Hematopoietic multipotent progenitor cell treated with erythropoietin and hydrocortisone succinate and interleukin-3 and kit ligand, for 17 days (in vitro differentiated cells): ENCODE measurements around the gene LNX1.

Experiments
- DNase-seq: peaks from one replicate; pipeline ENCODE4 v3.0.0-alpha.2; 2015; ENCODE audit warnings: low spot score

Gene LNX1

DNA sequence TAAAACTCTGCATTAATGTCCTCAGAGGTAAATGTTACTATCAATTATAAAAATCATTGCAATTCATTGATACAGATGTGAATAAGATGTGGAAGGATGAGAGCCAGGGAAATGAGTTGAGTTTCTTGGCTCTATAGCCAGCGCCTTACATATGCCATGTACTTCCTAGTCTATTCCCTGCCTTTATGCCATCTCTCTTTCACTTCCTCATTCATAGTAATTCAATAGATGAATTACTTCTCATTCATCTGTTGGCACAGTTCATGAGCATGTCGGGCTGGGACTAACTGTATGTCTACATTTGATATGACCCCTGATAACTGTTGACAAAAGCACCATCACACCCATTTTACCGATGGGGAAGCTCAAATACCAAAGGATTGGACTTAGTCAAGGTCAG, 55.7 kb downstream of the LNX1 start:
- no peak for DNase-seq

DNA sequence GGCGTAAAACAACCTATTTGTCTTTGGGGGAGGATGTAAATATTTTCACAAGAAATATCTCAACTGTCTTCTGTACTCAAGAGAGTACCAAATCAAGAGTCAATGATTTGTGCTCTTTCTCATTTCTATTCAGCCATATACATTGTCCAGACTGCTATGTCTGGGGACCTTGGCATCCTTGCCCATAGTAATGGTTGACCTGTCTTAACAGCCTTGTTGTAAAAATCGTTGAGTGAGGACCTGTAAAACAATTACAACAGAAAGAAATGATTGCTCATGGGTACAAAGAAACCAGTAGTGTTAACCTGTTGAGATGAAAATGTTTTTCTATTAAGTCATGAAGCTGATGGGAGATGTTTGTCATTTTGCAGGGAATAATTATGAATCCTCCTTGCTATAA, 56.6 kb downstream of the LNX1 start:
- no peak for DNase-seq

DNA sequence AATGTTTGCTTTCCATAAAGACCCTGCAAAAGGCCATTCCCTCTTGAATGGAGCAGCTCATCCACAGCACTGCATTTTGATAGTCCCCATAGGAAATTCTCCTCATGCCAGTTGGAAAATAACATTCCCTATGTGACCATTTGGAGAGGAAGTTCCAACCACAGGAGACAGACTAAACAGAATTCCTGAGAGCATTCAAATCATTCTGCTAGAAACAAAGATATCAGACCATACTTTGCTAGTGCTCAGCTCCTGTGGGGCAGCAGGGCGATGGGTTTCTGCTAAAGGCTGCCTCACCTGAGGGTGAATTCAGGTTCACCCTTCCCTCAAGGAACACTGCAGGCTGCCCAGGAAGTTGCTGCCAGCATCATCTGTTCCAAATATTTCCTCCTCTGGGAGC, 58.8 kb downstream of the LNX1 start:
- DNase-seq: no peak

DNA sequence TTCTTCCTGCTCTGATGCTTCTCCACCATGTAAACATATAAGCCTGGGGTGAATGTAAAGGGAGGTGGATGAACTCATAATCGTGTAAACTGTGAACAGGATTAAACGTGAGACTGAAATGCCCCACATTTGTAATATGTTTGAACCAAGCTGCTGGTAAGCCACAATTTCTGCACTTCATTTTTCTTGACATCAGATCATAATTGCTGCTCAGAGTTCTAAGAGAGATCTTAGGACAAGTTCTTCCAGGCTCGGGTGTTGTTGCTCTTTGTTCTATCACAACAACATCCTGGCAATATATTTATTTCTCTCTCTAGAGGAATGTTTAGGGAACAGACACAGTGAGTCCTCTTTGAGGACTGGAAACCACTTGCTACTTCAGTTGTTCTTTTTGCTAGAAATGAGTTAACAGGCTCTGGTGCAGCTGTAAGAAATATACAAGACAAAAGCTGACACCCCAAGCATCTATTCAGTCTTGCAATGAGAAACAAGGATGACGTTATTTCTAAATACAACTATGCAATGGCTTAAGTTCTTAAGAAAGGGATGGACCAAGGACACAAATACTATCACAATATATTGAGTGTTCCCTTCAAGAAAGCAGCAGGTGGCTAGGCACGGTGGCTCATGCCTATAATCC, 59.6 kb downstream of the LNX1 start:
- DNase-seq: no peak

DNA sequence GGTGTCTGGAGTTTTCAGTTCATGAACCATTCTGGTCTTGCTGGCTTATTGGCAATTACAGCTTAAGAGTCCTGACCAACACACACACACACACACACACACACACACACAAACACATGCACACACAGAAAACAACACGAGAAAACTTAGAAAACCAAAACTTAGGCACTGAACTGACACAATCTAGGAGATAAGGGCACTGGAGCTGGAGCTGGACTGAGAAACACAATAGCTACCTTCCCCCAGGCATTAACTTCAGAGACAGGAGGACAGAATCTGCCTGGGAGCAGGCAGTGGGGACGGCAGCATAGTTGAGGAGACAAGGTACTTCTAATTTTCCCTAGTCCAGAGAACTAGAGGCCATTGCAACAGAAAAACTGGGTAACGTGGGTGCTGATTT, 62.3 kb downstream of the LNX1 start:
- no peak for DNase-seq

DNA sequence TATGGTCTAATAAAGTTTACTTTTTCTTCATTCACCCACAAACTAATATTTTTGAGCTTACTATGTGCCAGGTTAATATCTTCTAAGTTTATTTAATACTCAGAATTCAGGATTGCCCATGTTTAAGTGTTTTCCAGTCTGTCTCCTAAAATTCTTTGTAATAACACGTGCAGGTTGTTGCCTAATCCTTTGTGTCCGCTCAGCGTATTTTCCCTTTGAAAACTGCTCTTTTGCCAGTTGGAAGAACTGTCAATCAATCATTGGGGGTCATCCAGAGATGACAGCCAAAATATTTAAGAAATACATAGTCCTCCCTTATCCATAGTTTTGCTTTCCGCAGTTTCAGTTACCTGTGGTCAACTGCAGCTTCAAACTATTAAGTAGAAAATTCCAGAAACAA, 63.4 kb downstream of the LNX1 start:
- no peak for DNase-seq

DNA sequence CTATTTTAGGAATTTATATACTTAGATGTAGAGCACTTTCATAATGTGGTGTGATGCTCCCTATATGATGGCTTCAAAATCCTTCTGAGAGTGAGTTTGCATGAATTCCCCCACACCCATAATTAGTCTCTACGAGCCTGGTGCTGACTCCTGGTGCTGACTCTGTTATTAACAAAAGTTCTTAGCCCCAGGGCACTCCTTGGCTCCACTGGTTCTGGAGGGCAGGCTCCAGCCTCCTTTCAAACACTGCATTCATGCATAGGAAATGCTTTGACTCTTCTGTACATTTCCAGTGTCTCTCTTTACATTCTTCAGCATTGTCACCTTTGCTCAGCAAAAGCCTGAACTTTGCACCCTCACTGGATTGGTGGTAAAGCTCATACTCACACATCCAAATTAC, 64.0 kb downstream of the LNX1 start:
- DNase-seq: no peak

DNA sequence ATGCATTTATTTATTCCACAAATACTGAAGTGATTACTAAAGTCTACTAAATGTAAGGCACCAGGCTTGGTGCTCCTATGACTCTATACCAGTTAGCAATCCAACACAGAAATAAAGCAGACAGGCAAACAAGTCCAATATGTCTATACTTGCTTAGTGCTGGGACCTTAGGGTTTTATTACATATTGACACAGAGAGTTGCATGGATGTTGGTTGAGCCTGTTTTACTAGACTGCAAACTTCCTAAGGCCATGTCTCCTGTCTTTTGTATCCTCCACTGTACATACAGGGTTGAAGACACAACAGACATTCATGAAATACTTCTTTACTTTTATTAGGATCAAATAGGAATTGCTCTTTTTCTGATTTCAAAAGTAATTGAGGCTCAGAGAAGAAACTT, 69.0 kb downstream of the LNX1 start:
- no peak for DNase-seq

DNA sequence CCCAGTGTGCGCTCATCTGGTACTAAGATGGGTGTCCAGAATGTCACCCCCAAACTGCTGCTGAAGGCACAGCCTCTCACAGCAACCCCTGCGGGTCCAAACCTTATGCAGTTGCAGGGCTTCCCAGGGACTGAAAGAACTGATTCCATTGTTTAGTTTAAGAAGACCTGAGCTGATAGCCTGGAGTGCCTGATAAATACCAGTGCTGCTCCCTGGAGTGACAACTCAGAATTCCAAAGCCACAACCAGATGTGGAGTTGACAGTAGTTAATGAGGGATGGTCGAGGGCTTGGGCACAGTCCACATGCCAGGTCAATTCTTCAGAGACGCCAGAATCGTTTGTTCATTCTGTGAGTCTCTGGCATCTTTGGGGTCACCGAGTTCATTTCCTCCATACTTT, 71.2 kb downstream of the LNX1 start:
- no peak for DNase-seq

DNA sequence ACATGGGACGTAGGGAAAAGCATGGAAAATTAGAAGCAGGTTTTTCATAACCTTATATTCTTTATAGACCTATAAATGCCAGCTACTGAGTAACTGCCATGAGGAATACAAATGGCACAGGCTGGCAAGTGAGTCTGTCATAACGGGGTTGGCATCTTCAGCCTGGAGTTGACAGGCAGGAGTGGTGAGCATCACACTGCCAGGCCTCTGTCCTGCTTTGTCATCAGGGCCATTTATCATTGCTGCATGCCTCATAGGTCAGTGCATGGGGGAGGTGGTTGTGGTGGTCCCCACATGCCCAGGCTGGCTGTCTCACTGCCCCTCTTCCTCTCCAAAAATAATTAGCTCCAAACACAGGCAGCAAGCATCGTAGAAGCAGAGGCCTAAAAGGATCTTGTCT, 72.5 kb downstream of the LNX1 start:
- no peak for DNase-seq

DNA sequence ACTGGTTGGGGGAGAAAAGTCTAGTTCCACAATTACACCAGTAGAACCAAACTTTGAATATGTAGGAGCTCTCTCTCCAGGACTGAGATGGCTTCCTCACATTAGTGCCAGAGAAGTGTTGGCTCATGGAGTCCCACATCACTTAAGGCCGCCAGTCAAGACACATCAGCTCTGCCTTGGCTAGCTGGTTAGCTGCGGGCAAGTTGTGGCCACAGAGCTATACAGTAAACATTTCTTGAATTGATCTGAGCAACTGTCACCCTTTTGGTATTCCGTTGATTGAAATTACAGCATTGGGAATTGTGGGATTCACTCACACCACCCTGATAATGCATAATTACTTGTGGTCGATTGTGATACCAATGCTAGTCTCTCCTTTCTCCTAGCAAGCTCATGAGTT, 76.2 kb downstream of the LNX1 start:
- DNase-seq: no peak

DNA sequence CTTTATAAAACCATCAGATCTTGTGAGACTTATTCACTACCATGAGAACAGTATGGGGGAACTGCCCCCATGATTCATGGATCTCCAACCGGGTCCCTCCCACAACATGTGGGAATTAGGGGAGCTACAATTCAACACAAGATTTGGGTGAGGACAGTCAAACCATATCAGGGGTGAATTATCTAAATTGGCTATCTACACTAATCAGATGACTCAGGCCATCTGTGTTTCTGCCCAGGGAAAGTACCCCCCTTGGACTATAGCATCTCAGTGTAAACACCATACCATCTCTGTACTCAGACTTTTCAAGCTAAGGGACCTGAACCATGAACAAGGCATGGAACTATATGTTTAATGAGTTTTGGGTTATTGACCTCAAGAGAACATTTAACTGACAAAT, 76.8 kb downstream of the LNX1 start:
- DNase-seq: no peak

DNA sequence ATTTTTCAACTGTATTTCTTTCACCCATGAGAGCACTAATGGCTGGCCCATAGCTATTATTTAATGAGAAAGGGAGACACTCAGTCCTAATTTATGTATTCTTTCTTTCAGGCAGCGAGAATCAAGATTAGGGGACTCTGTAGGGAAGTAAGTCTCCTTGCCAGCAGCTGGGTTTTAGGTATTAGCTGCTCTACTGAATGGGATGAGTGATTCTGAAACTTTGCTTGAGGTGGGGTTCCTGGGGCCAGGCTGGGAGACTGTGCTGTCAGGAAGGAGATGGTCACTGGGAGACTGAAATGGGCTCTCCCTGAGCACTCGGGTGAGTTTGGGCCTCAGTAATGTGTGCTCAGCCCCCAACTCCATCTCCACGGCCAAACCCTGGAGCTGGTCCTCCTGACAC, 78.7 kb downstream of the LNX1 start:
- no peak for DNase-seq

DNA sequence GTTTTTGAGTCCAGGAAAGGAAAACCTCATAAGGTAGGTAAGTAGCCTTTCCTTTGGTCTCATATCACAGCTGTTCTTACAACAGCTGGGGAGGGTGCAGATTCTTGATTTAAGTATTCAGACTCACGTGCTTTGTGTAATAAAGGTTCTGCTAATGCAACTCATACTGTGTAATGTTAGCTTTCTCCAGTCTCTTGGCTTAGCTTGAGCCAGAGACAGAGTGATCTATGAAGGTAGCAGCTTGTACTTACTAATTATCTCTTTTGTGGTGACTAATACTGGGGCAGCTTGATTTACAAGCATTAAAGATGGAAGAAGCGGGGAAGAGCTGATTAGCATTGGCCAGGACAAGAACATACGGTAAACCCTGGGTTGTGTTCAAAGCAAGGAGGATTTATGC, 80.3 kb downstream of the LNX1 start:
- DNase-seq: no peak

DNA sequence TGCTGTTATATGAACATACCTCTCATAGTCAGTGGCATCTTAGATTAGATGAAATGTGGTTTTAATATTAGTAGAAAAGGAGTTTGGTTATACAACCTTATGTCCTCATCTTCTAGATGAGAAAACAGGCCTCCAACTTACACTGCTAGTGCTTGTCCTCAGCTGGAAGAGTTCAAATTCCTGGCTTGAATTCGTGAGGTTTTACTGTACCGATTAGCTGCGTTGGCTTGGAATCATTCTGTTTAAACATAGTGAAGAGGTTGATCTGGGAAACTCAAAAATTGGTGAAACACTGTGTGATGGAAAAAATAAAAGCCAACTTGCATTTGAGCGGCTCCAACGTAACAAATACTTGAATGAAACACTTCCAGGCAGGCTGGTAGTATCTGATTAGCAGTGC, 81.0 kb downstream of the LNX1 start:
- no peak for DNase-seq

DNA sequence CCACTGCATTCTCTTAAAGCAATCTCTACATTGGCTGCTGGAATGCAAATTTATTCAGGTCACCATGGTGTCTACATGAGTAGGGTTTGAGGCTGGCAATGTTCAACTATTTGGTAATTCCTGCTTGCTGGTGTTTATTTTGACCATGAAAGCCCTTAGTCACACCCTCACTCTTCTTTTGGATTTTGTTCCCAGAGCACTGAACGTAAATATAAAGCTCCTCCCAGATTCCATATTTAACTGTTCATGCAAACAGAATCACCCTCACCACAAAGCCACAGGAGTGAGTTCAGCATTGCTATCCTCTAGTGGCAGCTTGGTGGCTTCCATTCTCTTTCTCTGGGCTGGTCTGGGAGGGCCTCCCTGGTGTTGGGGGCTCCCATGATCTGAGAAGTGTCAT, 82.8 kb downstream of the LNX1 start:
- no peak for DNase-seq

DNA sequence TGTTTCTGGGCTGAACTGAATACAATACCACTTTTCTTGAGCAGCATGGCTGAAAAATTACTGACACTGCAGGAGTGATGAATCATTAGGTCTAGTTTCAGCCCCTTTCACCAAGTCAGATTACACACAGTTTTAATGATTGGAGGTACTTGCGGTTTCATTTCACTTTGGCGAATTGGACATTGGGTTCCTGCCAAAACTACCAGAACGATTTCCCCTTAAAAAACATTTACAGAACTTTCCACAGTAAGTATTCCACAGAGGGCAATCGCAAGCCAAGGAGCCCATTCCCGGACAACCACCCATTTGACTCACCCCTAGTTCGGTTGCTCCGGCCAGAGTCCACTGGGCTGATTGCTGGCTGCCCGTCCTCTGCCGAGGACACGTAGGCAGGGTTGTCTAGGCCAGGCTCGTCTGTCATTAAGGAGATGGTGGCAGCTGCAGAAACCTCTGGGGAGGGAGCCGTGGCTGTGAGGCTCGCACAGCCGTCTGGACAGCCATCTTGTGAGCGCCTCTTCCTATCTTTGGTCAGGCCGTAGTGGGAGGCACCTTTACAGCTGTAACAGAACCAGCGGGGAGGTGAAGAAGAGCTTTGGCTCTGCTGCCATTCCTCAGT, 83.5 kb downstream of the LNX1 start:
- DNase-seq: no peak

DNA sequence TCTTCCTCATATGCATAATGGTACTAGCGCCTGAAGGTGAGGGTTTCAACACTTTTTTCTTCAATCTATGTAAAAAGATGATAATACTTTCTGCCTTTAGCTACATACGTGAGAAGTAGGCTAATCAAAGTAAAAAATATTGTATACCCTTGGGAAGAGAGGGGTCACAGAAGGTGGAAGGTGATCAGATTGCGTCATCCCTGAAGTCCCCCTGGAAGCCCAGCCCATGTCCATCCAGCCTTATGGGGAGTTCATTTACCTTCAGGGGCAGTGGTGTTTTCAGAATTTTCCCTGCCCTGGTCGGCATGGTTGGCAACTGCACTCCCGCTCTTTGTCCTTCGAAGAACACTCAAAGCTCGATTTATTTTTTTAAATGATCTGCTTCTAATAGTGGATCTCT, 84.2 kb downstream of the LNX1 start:
- no peak for DNase-seq

DNA sequence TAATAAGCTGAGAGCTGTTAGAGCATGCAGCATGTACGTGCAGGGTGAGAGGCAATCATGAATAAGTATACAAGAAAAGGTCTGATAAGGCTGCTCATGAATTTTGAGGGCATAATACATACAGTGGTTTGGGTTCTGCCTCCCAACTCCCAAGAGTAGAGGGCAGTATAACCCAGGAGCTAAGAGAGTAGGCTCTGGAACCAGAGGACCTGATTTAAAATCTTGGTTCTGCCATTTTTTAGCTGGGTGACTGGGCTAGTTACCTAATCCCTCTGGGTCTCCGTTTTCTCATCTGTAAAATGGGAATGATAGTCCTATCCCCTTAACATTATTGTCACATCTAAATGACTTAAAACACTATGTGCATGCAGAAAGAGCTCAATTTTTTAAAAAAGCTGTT, 85.3 kb downstream of the LNX1 start:
- no peak for DNase-seq

DNA sequence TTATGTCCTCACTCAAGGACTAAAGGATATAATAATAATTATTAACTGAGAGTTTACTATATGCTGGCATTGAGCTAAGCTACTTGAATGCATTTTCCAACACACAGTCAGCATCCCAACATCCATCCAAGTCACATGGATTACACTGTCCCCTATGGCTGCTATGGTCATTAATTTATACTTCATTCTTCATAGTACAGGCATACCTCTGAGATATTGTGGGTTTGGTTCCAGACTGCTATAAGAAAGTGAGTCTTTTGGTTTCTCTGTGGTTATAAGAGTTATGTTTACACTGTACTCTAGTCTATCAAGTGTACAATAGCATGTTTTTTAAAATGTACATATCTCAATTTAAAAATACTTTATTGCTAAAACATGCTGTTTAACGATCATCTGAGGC, 89.2 kb downstream of the LNX1 start:
- no peak for DNase-seq

DNA sequence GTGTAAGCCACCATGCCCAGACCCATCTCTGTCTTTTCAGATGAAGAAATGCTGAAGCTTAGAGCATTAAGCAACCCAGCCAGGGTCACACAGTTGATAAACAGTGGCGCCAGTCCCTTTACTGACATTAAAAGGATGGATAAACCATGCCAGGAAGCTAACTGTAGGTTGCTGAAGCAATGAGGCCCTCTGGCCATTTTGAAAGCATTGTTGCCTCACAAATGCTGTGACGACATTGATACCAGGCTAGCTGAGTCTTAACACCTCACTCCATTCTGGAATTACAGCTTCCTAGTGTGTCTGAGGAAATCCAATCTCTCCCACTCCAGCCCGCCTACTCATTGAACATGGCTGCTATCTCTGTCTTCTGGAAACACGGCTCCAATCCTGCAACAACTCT, 89.7 kb downstream of the LNX1 start:
- DNase-seq: no peak

DNA sequence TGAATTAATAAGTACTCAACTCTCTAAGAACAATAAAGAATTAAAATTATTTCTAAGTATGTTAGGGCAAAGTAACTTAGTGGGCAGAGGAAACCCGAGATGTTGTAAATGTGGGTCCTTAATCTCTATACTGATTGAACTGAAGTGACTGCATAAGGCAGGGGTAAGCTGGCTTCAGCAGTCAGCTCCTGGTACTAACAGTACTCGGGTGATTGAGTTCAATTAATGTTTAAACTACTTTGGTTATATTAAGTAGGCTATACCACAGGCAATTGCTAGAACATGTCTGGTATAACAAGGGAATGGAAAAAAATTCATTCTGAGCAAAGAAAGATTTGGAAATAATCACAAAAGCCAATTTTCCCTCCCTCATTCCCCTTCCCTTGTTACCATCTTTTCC, 90.7 kb downstream of the LNX1 start:
- DNase-seq: no peak

DNA sequence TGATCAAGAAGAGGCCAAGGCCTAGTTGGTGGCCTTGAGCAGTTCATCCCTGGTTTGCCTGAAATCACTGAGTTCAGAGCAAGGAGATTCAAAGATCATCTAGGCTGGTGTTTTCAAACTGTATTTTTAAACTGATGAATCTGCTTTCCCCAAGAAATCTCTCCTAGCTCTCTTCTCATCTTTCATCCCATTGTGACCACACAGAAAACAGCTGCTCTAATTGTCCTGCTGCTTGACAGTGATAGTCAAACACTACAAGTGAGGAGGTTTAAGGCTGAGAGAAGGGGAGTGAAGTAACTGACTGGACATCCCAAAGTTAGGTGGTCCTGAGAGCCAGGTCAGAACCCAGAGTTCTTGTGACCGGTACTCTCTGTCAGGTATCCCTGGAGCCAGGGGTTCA, 91.5 kb downstream of the LNX1 start:
- DNase-seq: no peak

DNA sequence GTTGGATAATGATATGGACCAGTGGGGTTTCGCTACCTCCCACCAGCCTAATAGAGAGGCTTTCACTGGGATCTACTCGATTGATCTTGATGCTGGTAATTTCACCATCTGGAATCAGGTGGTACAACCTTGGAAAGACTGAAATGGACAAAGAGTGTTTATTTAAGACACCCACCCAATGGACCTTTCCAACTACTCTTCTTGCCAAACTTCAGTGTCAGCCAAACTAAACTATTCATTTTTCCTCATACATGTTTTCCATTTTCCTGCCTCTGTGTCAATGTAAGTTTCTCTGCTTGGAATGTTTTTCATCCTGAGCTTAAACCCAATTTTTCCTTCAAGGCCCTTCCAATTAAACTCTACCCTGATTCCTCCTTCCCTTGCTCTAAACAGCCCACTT, 92.6 kb downstream of the LNX1 start:
- DNase-seq: no peak
